Measurements from ENCODE around the gene DNAL4. TPM values are rescaled to one million over a fixed set of nuclear protein-coding genes. Genes with fewer than 3 reads are reported as not detected.

The DNAL4 gene
- total RNA-seq, 1 experiment from 2014 or later: 18.3 TPM

- H3K4me1 Mint-ChIP-seq (ENCODE audit: insufficient read depth, unreplicated experiment): no peaks in the 10 kb centered on the region
- H3K27me3 Mint-ChIP-seq (ENCODE audit: insufficient read depth, unreplicated experiment): no peaks in the 10 kb centered on the region
- no peaks in the 10 kb centered on the region for H3K36me3 Mint-ChIP-seq (ENCODE audit: insufficient read depth, unreplicated experiment)
- CTCF ChIA-PET: interaction anchor here (1.1 kb wide), 1 partner anchor 42 kb away, joined by 4 read pairs; no protein-coding TSS in a partner anchor
- intact Hi-C loops (cut with micrococcal nuclease): no loop called here
- POLR2A ChIA-PET: no interaction called here
- no peak overlapping the region for H3K4me3 Mint-ChIP-seq (ENCODE audit: unreplicated experiment)
- BruUV-seq (replicated peaks): no TSS peak
- DNase-seq (ENCODE audit: unreplicated experiment): no peak
- no peaks in the 10 kb centered on the region for H3K9me3 Mint-ChIP-seq (ENCODE audit: unreplicated experiment)
- H3K27ac Mint-ChIP-seq (ENCODE audit: low read depth, unreplicated experiment): no peak overlapping the region
- TF ChIP-seq CTCF (IDR thresholded peaks at IDR 0.05; ENCODE audit: unreplicated experiment): no peak
Observed at GRCh38 chr22:38827510-38827909, 33.6 kb upstream of the DNAL4 start.

GRCh38 chr22:38826801-38827200 is 32.9 kb upstream of the DNAL4 start:
- no peak for DNase-seq (ENCODE audit: unreplicated experiment)
- H3K27ac Mint-ChIP-seq (ENCODE audit: low read depth, unreplicated experiment): no peak overlapping the region
- H3K27me3 Mint-ChIP-seq (ENCODE audit: insufficient read depth, unreplicated experiment): peaks cover under 1% of the 10 kb centered on the region
- ChIA-PET CTCF (no interaction called here), POLR2A (no interaction called here)
- TF ChIP-seq CTCF (IDR thresholded peaks at IDR 0.05; ENCODE audit: unreplicated experiment): no peak
- no peaks in the 10 kb centered on the region for H3K4me1 Mint-ChIP-seq (ENCODE audit: insufficient read depth, unreplicated experiment)
- intact Hi-C loops (cut with micrococcal nuclease): no loop called here
- H3K36me3 Mint-ChIP-seq (ENCODE audit: insufficient read depth, unreplicated experiment): no peaks in the 10 kb centered on the region
- BruUV-seq (replicated peaks): no TSS peak
- H3K4me3 Mint-ChIP-seq (ENCODE audit: unreplicated experiment): no peak overlapping the region
- H3K9me3 Mint-ChIP-seq (ENCODE audit: unreplicated experiment): no peaks in the 10 kb centered on the region

- BruUV-seq (replicated peaks): no TSS peak
- Mint-ChIP-seq H3K4me3 (ENCODE audit: unreplicated experiment) (no peak overlapping the region), H3K4me1 (ENCODE audit: insufficient read depth, unreplicated experiment) (no peaks in the 10 kb centered on the region), H3K36me3 (ENCODE audit: insufficient read depth, unreplicated experiment) (no peaks in the 10 kb centered on the region), H3K9me3 (ENCODE audit: unreplicated experiment) (no peaks in the 10 kb centered on the region), H3K27me3 (ENCODE audit: insufficient read depth, unreplicated experiment) (peaks cover 4% of the 10 kb centered on the region), H3K27ac (ENCODE audit: low read depth, unreplicated experiment) (no peak overlapping the region)
- CTCF ChIA-PET: no interaction called here
- intact Hi-C loops (cut with micrococcal nuclease): no loop called here
- no peak for TF ChIP-seq CTCF (IDR thresholded peaks at IDR 0.05; ENCODE audit: unreplicated experiment)
- POLR2A ChIA-PET: no interaction called here
- no peak for DNase-seq (ENCODE audit: unreplicated experiment)
Observed at GRCh38 chr22:38826386-38826785, 32.4 kb upstream of the DNAL4 start.

GRCh38 chr22:38824585-38824984 is 30.6 kb upstream of the DNAL4 start:
- peak; percentile 34 for TF ChIP-seq CTCF (IDR thresholded peaks at IDR 0.05; ENCODE audit: unreplicated experiment)
- Mint-ChIP-seq H3K27me3 (ENCODE audit: insufficient read depth, unreplicated experiment) (peaks cover 22% of the 10 kb centered on the region), H3K4me3 (ENCODE audit: unreplicated experiment) (no peak overlapping the region), H3K36me3 (ENCODE audit: insufficient read depth, unreplicated experiment) (no peaks in the 10 kb centered on the region), H3K27ac (ENCODE audit: low read depth, unreplicated experiment) (no peak overlapping the region), H3K4me1 (ENCODE audit: insufficient read depth, unreplicated experiment) (no peaks in the 10 kb centered on the region), H3K9me3 (ENCODE audit: unreplicated experiment) (no peaks in the 10 kb centered on the region)
- no TSS peak for BruUV-seq (replicated peaks)
- peak; percentile 86 for DNase-seq (ENCODE audit: unreplicated experiment)
- intact Hi-C loops (cut with micrococcal nuclease): no loop called here
- POLR2A ChIA-PET: interaction anchor here (0.7 kb wide), 1 partner anchor 33 kb away, joined by 3 read pairs; no protein-coding TSS in a partner anchor
- CTCF ChIA-PET: interaction anchor here (0.6 to 1.3 kb wide), 5 partner anchors 18 to 78 kb away, joined by 3 to 5 read pairs (median 3); no protein-coding TSS in a partner anchor
